CD4-positive, CD25-positive, alpha-beta regulatory T cell (primary cell): ENCODE measurements around the gene GRK6. TPM values are rescaled to one million over a fixed set of nuclear protein-coding genes. Genes with fewer than 3 reads are reported as not detected.

Source experiments
- ATAC-seq, 2 donors: fragments of 150-1000 bp; cut with Tn5 transposase; one replicate each; pipeline ENCODE4 v1.10.0; 2021; ENCODE audit warnings: low read depth in 2 of 2, moderate number of reproducible peaks in 2 of 2, moderate library complexity in 1 of 2
- DNase-seq, 3 donors: peaks; one replicate each; pipeline versions ENCODE4 v3.0.0 to v3.0.0-alpha.2; 2012 to 2022; ENCODE audit warnings: mixed read lengths in 1 of 3
- H3K27ac ChIP-seq: one replicate; pipeline ENCODE4 v1.7.0; 2013; ENCODE audit warnings: mild to moderate bottlenecking, low read length; ENCODE audit not compliant: insufficient read depth, poor library complexity, severe bottlenecking
- H3K27me3 ChIP-seq: one replicate; pipeline ENCODE4 v1.7.0; 2013; ENCODE audit warnings: low read length; ENCODE audit not compliant: control insufficient read depth, insufficient read depth
- H3K36me3 ChIP-seq: one replicate; pipeline ENCODE4 v1.7.0; 2013; ENCODE audit warnings: mild to moderate bottlenecking, low read length, moderate library complexity; ENCODE audit not compliant: control insufficient read depth, insufficient read depth
- H3K4me1 ChIP-seq: 2 replicates; pipeline ENCODE4 v1.7.0; 2013; ENCODE audit warnings: mild to moderate bottlenecking, low read length; ENCODE audit not compliant: insufficient read depth, control insufficient read depth, poor library complexity, severe bottlenecking
- H3K4me3 ChIP-seq: one replicate; pipeline ENCODE4 v1.7.0; 2013; ENCODE audit warnings: low read depth, mild to moderate bottlenecking, low read length, moderate library complexity
- H3K9me3 ChIP-seq, 2 experiments: 1 replicate in 1 of 2; 2 replicates in 1 of 2; pipeline ENCODE4 v1.7.0; 2013; ENCODE audit warnings: low read length in 2 of 2, mild to moderate bottlenecking in 1 of 2, moderate library complexity in 1 of 2; ENCODE audit not compliant: control insufficient read depth in 2 of 2
- H3K27ac Mint-ChIP-seq, 3 donors: one replicate each; pipeline ENCODE4 v1.8.0; 2020 to 2022; ENCODE audit warnings: mild to moderate bottlenecking in 3 of 3, mixed read lengths in 3 of 3, moderate library complexity in 2 of 3
- H3K27me3 Mint-ChIP-seq: one replicate; pipeline ENCODE4 v1.8.0; 2022; ENCODE audit warnings: mild to moderate bottlenecking, mixed read lengths
- H3K36me3 Mint-ChIP-seq: one replicate; pipeline ENCODE4 v1.8.0; 2020; ENCODE audit warnings: mixed read lengths
- H3K4me1 Mint-ChIP-seq, 4 donors: one replicate each; pipeline ENCODE4 v1.8.0; 2020 to 2022; ENCODE audit warnings: mixed read lengths in 4 of 4, mild to moderate bottlenecking in 1 of 4
- H3K4me3 Mint-ChIP-seq, 4 donors: one replicate each; pipeline ENCODE4 v1.8.0; 2020 to 2022; ENCODE audit warnings: mild to moderate bottlenecking in 4 of 4, mixed read lengths in 4 of 4, moderate library complexity in 3 of 4
- H3K9me3 Mint-ChIP-seq, 7 donors: one replicate each; pipeline ENCODE4 v1.8.0; 2020 to 2022; ENCODE audit warnings: mixed read lengths in 7 of 7, mild to moderate bottlenecking in 3 of 7, moderate library complexity in 2 of 7
- polyA plus RNA-seq, 4 donors: library from polyadenylated mRNA; unstranded; fragments of 300-500 nt; fragmentation: Illumina TruSeq; gene quantifications; one replicate each; pipeline ENCODE4 v1.2.3, GENCODE V29; 2021
- total RNA-seq: library from RNA; stranded (reverse); gene quantifications from one replicate; pipeline ENCODE4 v1.2.3, GENCODE V29; 2022

The GRK6 gene
- total and polyA plus RNA-seq, 5 donors from 2014 or later = 79.2 to 228 (median 112) TPM

GRCh38 chr5:177385720-177386119, 40.8 kb upstream of the GRK6 start:
- ATAC-seq = no peak
- no peak overlapping the region for H3K27ac Mint-ChIP-seq
- no peaks in the 10 kb centered on the region for H3K27me3 Mint-ChIP-seq
- H3K4me3 Mint-ChIP-seq = no peak overlapping the region
- H3K4me3 ChIP-seq = no peak overlapping the region
- no peaks in the 10 kb centered on the region for H3K36me3 ChIP-seq
- DNase-seq = no peak
- peaks cover 27% of the 10 kb centered on the region for H3K4me1 ChIP-seq
- no peaks in the 10 kb centered on the region for H3K9me3 Mint-ChIP-seq
- H3K27me3 ChIP-seq = no peaks in the 10 kb centered on the region
- no peak overlapping the region for H3K27ac ChIP-seq
- no peaks in the 10 kb centered on the region for H3K9me3 ChIP-seq
- no peaks in the 10 kb centered on the region for H3K36me3 Mint-ChIP-seq
- peaks cover 4 to 42% (median 19%) of the 10 kb centered on the region in 4 donors for H3K4me1 Mint-ChIP-seq

- H3K4me3 ChIP-seq = no peak overlapping the region
- Mint-ChIP-seq H3K4me1 (peaks cover 4 to 47% (median 21%) of the 10 kb centered on the region in 4 donors), H3K9me3 (no peaks in the 10 kb centered on the region), H3K4me3 (no peak overlapping the region), H3K27ac (no peak overlapping the region), H3K27me3 (no peaks in the 10 kb centered on the region), H3K36me3 (no peaks in the 10 kb centered on the region)
- ATAC-seq = no peak
- no peak for DNase-seq
- H3K4me1 ChIP-seq = peaks cover 30% of the 10 kb centered on the region
- no peak overlapping the region for H3K27ac ChIP-seq
- H3K36me3 ChIP-seq = no peaks in the 10 kb centered on the region
- no peaks in the 10 kb centered on the region for H3K27me3 ChIP-seq
- no peaks in the 10 kb centered on the region for H3K9me3 ChIP-seq
These were observed 39.9 kb upstream of the GRK6 start for GRCh38 chr5:177386542-177386941.

GRCh38 chr5:177387405-177387804, 39.1 kb upstream of the GRK6 start:
- H3K4me3 Mint-ChIP-seq = no peak overlapping the region
- H3K27ac Mint-ChIP-seq = no peak overlapping the region
- no peaks in the 10 kb centered on the region for H3K36me3 Mint-ChIP-seq
- no peak for DNase-seq
- Histone ChIP-seq H3K36me3 (no peaks in the 10 kb centered on the region), H3K4me3 (no peak overlapping the region), H3K27me3 (no peaks in the 10 kb centered on the region), H3K27ac (no peak overlapping the region), H3K9me3 (no peaks in the 10 kb centered on the region), H3K4me1 (peaks cover 30% of the 10 kb centered on the region)
- no peak for ATAC-seq
- H3K4me1 Mint-ChIP-seq = peaks cover 4 to 45% (median 22%) of the 10 kb centered on the region in 4 donors
- H3K9me3 Mint-ChIP-seq = no peaks in the 10 kb centered on the region
- no peaks in the 10 kb centered on the region for H3K27me3 Mint-ChIP-seq

GRCh38 chr5:177388521-177389052, 37.9 kb upstream of the GRK6 start:
- peak overlapping the region; percentile 35 for H3K4me3 ChIP-seq
- Mint-ChIP-seq H3K27ac (peak overlapping the region in 2 of 3 donors; percentile 81 to 87), H3K4me3 (peak overlapping the region in 1 of 4 donors; percentile 83), H3K27me3 (no peaks in the 10 kb centered on the region), H3K9me3 (no peaks in the 10 kb centered on the region), H3K36me3 (no peaks in the 10 kb centered on the region), H3K4me1 (peaks cover 4 to 41% (median 21%) of the 10 kb centered on the region in 4 donors)
- H3K27ac ChIP-seq = peak overlapping the region; percentile 73
- ATAC-seq = no peak
- no peaks in the 10 kb centered on the region for H3K27me3 ChIP-seq
- no peaks in the 10 kb centered on the region for H3K36me3 ChIP-seq
- no peak for DNase-seq
- no peaks in the 10 kb centered on the region for H3K9me3 ChIP-seq
- H3K4me1 ChIP-seq = peaks cover 30% of the 10 kb centered on the region

GRCh38 chr5:177389241-177390169, 37.0 kb upstream of the GRK6 start:
- DNase-seq = peak; percentile 30 to 66 (median 45)
- Mint-ChIP-seq H3K4me3 (peak overlapping the region in 3 of 4 donors; percentile 28 to 78 (median 45)), H3K27me3 (no peaks in the 10 kb centered on the region), H3K4me1 (peaks cover 4 to 38% (median 21%) of the 10 kb centered on the region in 4 donors), H3K27ac (peak overlapping the region in 2 of 3 donors; percentile 81 to 90), H3K36me3 (no peaks in the 10 kb centered on the region), H3K9me3 (no peaks in the 10 kb centered on the region)
- no peaks in the 10 kb centered on the region for H3K36me3 ChIP-seq
- no peaks in the 10 kb centered on the region for H3K9me3 ChIP-seq
- H3K27me3 ChIP-seq = no peaks in the 10 kb centered on the region
- peak overlapping the region; percentile 73 for H3K27ac ChIP-seq
- H3K4me1 ChIP-seq = peaks cover 30% of the 10 kb centered on the region
- peak overlapping the region; percentile 35 for H3K4me3 ChIP-seq
- peak; percentile 74 to 75 for ATAC-seq

- ATAC-seq (peak; percentile 80 to 82), DNase-seq (peak; percentile 79 to 91 (median 88))
- peak overlapping the region in 3 of 4 donors; percentile 37 to 78 (median 63) for H3K4me3 Mint-ChIP-seq
- peaks cover 4% of the 10 kb centered on the region for H3K27me3 Mint-ChIP-seq
- peaks cover 30% of the 10 kb centered on the region for H3K4me1 ChIP-seq
- no peaks in the 10 kb centered on the region for H3K36me3 ChIP-seq
- no peaks in the 10 kb centered on the region for H3K9me3 Mint-ChIP-seq
- H3K27ac Mint-ChIP-seq = peak overlapping the region; percentile 68 to 90 (median 89)
- no peaks in the 10 kb centered on the region for H3K9me3 ChIP-seq
- H3K4me1 Mint-ChIP-seq = peaks cover 4 to 35% (median 19%) of the 10 kb centered on the region in 4 donors
- no peaks in the 10 kb centered on the region for H3K27me3 ChIP-seq
- no peaks in the 10 kb centered on the region for H3K36me3 Mint-ChIP-seq
- peak overlapping the region; percentile 73 for H3K27ac ChIP-seq
- H3K4me3 ChIP-seq = peak overlapping the region; percentile 6
These were observed 35.8 kb upstream of the GRK6 start for GRCh38 chr5:177390363-177391300.

GRCh38 chr5:177392765-177393164, 33.7 kb upstream of the GRK6 start:
- no peaks in the 10 kb centered on the region for H3K9me3 Mint-ChIP-seq
- Histone ChIP-seq H3K27me3 (no peaks in the 10 kb centered on the region), H3K9me3 (no peaks in the 10 kb centered on the region), H3K4me1 (peaks cover 30% of the 10 kb centered on the region), H3K27ac (no peak overlapping the region), H3K36me3 (no peaks in the 10 kb centered on the region), H3K4me3 (no peak overlapping the region)
- H3K4me1 Mint-ChIP-seq = peaks cover 4 to 35% (median 19%) of the 10 kb centered on the region in 4 donors
- no peaks in the 10 kb centered on the region for H3K36me3 Mint-ChIP-seq
- DNase-seq (no peak), ATAC-seq (no peak)
- H3K27ac Mint-ChIP-seq = peak overlapping the region in 2 of 3 donors; percentile 74 to 79
- no peak overlapping the region for H3K4me3 Mint-ChIP-seq
- peaks cover 4% of the 10 kb centered on the region for H3K27me3 Mint-ChIP-seq
